ENCODE measurements around the gene EXTL1. TPM values are rescaled to one million over a fixed set of nuclear protein-coding genes. Genes with fewer than 3 reads are reported as not detected.

Gene EXTL1
- total RNA-seq, 1 donor from 2014 or later, result 0.95 TPM

DNA sequence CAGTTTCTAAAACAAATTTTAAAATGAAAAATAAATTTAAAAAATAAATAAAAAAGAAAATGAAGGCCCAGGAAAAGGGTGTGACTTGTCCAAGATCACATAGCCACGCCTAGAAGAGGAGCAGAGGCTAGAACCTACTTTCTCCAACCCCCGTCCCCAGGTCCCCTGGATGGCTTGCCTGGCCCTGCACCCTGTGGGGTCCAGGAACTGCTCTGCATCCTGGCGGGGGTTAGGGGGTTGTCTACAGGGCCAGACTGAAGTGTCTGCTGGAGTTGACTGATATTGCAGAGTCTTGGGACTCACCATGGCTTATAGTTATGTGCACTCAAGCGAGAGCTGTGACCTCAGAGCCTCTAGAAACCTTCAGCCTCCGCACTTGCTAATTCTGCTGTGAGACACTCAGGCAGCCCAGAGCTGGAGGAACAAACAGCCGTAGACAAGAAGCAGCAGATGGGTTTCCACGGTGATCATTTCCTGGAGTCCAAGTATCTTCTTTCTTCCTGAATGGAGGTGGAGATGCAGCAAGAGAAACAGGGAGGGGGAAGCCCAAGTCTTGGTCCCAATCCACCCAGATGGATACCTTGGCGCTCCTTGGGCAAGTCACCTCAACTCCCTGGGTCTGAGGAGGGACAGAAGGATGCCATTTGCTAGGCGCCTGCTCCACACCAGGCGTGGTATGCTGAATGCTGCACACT, 5.2 kb upstream of the EXTL1 start:
- Histone ChIP-seq H3K9me3 (ENCODE audit: low read depth) (no peaks in the 10 kb centered on the region), H3K4me1 (peaks cover 11% of the 10 kb centered on the region), H3K9ac (no peak overlapping the region), H3K27me3 (no peaks in the 10 kb centered on the region), H3K4me2 (no peak overlapping the region), H3K79me2 (ENCODE audit: low read depth) (no peaks in the 10 kb centered on the region), H3K4me3 (no peak overlapping the region), H3F3A (ENCODE audit: low read depth) (no peaks in the 10 kb centered on the region), H3K27ac (no peak overlapping the region), H3K36me3 (no peaks in the 10 kb centered on the region), H4K20me1 (ENCODE audit: low read depth) (no peaks in the 10 kb centered on the region), H2AFZ (replicated peaks) (no peak overlapping the region)
- no peaks in the 10 kb centered on the region for H3K36me3 Mint-ChIP-seq
- peaks cover 9% of the 10 kb centered on the region for H3K27me3 Mint-ChIP-seq (ENCODE audit: insufficient read depth, low read depth)
- TF ChIP-seq EZH2 (IDR thresholded peaks at IDR 0.05), result no peak
- TF ChIP-seq EZH2phosphoT487 (IDR thresholded peaks at IDR 0.05), result no peak
- TF ChIP-seq, protein P1, sequence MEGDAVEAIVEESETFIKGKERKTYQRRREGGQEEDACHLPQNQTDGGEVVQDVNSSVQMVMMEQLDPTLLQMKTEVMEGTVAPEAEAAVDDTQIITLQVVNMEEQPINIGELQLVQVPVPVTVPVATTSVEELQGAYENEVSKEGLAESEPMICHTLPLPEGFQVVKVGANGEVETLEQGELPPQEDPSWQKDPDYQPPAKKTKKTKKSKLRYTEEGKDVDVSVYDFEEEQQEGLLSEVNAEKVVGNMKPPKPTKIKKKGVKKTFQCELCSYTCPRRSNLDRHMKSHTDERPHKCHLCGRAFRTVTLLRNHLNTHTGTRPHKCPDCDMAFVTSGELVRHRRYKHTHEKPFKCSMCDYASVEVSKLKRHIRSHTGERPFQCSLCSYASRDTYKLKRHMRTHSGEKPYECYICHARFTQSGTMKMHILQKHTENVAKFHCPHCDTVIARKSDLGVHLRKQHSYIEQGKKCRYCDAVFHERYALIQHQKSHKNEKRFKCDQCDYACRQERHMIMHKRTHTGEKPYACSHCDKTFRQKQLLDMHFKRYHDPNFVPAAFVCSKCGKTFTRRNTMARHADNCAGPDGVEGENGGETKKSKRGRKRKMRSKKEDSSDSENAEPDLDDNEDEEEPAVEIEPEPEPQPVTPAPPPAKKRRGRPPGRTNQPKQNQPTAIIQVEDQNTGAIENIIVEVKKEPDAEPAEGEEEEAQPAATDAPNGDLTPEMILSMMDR (IDR thresholded peaks at IDR 0.05), result no peak
- H3K9me3 Mint-ChIP-seq, result no peaks in the 10 kb centered on the region
- peak overlapping the region; percentile 90 for H3K27ac Mint-ChIP-seq
- no peak overlapping the region for H3K4me3 Mint-ChIP-seq
- H3K4me1 Mint-ChIP-seq, result peaks cover 48% of the 10 kb centered on the region
- DNase-seq (ENCODE audit: low spot score), result no peak

DNA sequence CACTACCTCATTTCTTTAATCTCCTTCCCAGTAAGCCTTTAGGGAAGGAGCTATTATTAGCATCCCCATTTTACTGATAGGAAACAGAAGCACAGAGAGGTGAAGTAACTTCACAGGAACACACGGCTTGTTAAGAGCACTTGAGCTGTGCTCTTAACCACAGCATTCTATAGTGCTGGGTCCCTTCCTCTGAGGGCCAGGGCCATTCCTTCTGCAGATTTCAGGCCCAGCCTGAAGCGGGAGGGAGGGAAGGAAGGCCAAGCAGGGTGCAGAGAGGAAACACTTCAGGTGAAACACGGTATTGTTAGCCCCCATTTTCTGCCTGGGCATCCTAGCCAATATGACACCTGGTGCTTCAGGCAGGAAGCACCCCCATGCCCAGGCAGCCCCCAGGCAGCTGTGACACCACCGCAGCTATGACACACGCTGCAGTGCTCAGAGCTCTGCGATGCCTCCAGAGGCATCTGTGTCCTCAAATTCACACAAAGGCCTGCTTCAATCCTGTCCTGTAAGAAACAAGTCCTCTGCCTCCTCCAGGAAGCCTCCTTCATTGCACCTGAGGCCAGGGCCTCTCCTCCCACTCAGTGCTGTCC, 4.5 kb upstream of the EXTL1 start:
- peak overlapping the region; percentile 90 for H3K27ac Mint-ChIP-seq
- Histone ChIP-seq H3K9me3 (ENCODE audit: low read depth) (no peaks in the 10 kb centered on the region), H3F3A (ENCODE audit: low read depth) (no peaks in the 10 kb centered on the region), H3K4me2 (no peak overlapping the region), H3K27me3 (no peaks in the 10 kb centered on the region), H4K20me1 (ENCODE audit: low read depth) (no peaks in the 10 kb centered on the region), H3K36me3 (no peaks in the 10 kb centered on the region), H3K79me2 (ENCODE audit: low read depth) (no peaks in the 10 kb centered on the region), H2AFZ (replicated peaks) (no peak overlapping the region), H3K27ac (no peak overlapping the region), H3K4me1 (peaks cover 16% of the 10 kb centered on the region), H3K9ac (no peak overlapping the region), H3K4me3 (no peak overlapping the region)
- TF ChIP-seq EZH2phosphoT487 (IDR thresholded peaks at IDR 0.05) (no peak), EZH2 (IDR thresholded peaks at IDR 0.05) (no peak)
- TF ChIP-seq, protein P1 (IDR thresholded peaks at IDR 0.05), result no peak
- H3K4me3 Mint-ChIP-seq, result no peak overlapping the region
- no peaks in the 10 kb centered on the region for H3K9me3 Mint-ChIP-seq
- DNase-seq (ENCODE audit: low spot score), result no peak
- H3K36me3 Mint-ChIP-seq, result no peaks in the 10 kb centered on the region
- peaks cover 51% of the 10 kb centered on the region for H3K4me1 Mint-ChIP-seq
- peaks cover 9% of the 10 kb centered on the region for H3K27me3 Mint-ChIP-seq (ENCODE audit: insufficient read depth, low read depth)

DNA sequence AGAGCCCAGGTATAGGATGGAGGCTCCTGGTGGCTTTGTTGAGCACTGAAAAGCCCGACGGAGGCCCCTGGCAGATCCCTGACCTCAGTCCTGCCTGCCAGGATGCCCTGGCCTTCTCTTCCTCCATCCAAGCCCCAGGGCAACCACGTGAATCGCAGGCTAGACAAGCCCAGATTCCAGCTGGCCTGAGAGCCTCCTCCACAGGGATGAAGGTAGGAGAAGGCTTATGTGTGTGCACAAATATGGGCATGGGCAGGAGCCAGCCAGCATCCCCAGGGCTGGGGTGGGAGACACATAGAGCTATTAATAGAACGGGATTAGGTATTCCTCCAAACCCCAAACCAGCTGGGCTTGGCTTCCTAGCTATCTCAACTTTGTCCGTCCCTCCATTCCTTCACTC, 4.0 kb upstream of the EXTL1 start:
- no peaks in the 10 kb centered on the region for H3F3A ChIP-seq (ENCODE audit: low read depth)
- no peaks in the 10 kb centered on the region for H3K27me3 ChIP-seq
- Mint-ChIP-seq H3K4me1 (peaks cover 52% of the 10 kb centered on the region), H3K9me3 (no peaks in the 10 kb centered on the region), H3K27ac (peak overlapping the region; percentile 81), H3K4me3 (no peak overlapping the region), H3K36me3 (no peaks in the 10 kb centered on the region), H3K27me3 (ENCODE audit: insufficient read depth, low read depth) (peaks cover 9% of the 10 kb centered on the region)
- H3K4me3 ChIP-seq, result no peak overlapping the region
- H2AFZ ChIP-seq (replicated peaks), result no peak overlapping the region
- no peak overlapping the region for H3K4me2 ChIP-seq
- H4K20me1 ChIP-seq (ENCODE audit: low read depth), result no peaks in the 10 kb centered on the region
- H3K36me3 ChIP-seq, result no peaks in the 10 kb centered on the region
- no peak overlapping the region for H3K9ac ChIP-seq
- peaks cover 16% of the 10 kb centered on the region for H3K4me1 ChIP-seq
- no peaks in the 10 kb centered on the region for H3K79me2 ChIP-seq (ENCODE audit: low read depth)
- no peak for TF ChIP-seq EZH2 (IDR thresholded peaks at IDR 0.05)
- TF ChIP-seq, protein P1 (IDR thresholded peaks at IDR 0.05), result no peak
- TF ChIP-seq EZH2phosphoT487 (IDR thresholded peaks at IDR 0.05), result no peak
- no peak for DNase-seq (ENCODE audit: low spot score)
- no peak overlapping the region for H3K27ac ChIP-seq
- no peaks in the 10 kb centered on the region for H3K9me3 ChIP-seq (ENCODE audit: low read depth)
